ENCODE data around the gene MSI2.

Gene MSI2

GRCh38 chr17:57733085-57733484, 476.8 kb downstream of the MSI2 start:
- DNase-seq (ENCODE audit: low read depth), result no peak
- no peak overlapping the region for H3K4me3 ChIP-seq (ENCODE audit: low read depth, low read length)
- no peak for TF ChIP-seq CTCF (IDR thresholded peaks at IDR 0.05; ENCODE audit: insufficient read depth, low read depth, low read length, missing control alignments)
